Left hindlimb (tissue), 1 donor: Measurements from ENCODE around the gene HIBCH.
"Not testable (repeated sequence)": the region's sequence is repeated elsewhere in the genome, so short reads cannot be mapped to it uniquely, and the experiment has no call there.

Source experiments
- DNase-seq: peaks from one replicate; pipeline ENCODE4 v3.0.0-alpha.2; 2018

HIBCH gene

GRCh38 chr2:190342611-190343010 is 23.0 kb upstream of the HIBCH start:
- DNase-seq, result peak; percentile 36

DNA sequence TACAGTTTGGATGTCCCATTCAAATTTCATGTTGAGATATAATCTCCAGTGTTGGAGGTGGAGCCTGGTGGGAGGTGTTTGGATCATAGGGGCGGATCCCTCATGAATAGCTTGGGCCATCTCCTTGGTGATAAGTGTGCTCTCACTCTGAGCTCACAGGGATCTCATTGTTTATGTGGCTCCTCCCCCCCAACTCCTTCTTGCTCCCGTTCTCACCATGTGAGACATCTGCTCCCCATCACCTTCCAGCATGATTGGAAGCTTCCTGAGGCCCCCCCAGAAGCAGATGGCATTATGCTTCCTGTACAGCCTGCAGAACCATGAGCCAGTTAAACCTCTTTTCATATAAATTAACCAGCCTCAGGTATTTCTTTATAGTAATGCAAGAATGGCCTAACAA is 20.7 kb upstream of the HIBCH start:
- DNase-seq, result no peak

GRCh38 chr2:190339394-190339793 is 19.8 kb upstream of the HIBCH start:
- no peak for DNase-seq

DNA sequence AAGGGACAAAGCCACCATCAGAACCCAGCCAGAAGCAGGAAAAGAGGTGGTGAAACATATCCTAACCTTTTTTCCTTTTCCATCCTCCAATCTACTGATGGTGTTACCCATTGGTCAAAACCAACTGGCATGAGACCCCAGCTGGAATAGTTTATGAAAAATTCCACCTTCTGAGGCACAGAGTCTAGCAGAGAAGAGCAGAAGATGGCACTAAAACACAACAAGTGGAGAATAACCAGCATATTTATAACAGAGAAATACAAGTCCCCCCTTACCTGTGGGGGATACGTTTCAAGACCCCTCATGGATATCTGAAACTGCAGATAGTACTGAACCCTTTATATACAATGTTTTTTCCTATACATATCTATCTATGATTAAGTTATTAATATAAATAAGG is 18.8 kb upstream of the HIBCH start:
- DNase-seq, result no peak

- no peak for DNase-seq
These were observed 16.8 kb upstream of the HIBCH start for GRCh38 chr2:190336420-190336819.

GRCh38 chr2:190335584-190335983 is 16.0 kb upstream of the HIBCH start:
- DNase-seq, result not testable (repeated sequence)

GRCh38 chr2:190335225-190335559 is 15.6 kb upstream of the HIBCH start:
- no peak for DNase-seq

DNA sequence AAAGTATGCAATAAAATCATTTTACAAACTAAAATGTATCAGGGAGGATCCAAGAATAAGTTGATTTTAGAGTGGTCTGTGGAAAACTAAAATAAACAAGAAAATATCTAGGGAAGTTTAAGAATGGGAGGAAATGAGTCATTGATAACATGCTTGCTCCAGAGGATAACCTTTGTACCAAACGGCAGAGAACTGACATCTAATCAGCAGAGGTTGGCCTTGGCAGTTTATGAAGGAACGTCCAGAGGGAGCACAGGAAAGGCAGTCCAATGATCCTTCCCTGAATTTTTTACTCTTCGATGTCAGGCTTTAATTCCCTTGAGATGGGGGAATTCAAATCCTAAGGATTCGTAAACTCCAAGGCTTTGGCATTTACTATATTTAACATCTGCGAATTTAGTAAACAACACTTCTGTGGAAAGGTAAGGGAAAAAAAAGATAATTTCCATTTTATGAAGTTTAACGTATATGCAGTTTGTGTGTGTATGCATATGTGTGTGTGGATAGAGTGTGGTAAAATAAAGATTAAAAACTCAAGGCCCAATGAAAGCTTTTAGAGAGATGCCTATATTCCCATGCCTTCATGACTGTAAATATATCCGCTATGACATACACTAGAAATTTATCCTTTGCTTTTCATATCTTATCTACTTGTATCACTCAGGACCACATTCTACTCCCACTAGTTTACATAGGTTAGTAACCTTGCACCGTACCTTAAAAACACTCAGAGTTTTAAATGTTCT is 15.0 kb upstream of the HIBCH start:
- no peak for DNase-seq

- no peak for DNase-seq
These were observed 14.3 kb upstream of the HIBCH start for GRCh38 chr2:190333928-190334327.

DNA sequence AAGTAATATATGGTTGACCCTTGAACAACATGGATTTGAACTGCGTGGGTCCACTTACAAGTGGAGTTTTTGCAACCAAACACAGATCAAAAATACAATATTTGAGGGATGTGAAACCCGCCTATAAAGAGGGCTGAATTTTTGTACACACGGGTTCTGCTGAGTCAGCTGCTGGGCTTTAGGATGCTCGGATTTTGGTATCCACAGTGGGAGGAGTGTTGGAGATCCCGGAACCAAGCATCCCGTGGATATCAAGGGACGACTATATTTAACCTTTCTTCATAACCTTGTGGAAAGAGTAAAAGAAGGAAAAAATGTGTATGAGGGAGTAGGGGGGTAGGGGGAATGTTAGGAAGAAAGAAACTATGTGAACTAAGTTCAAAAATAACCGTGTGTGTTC is 13.8 kb upstream of the HIBCH start:
- DNase-seq, result no peak

GRCh38 chr2:190328573-190329147 is 9.0 kb upstream of the HIBCH start:
- no peak for DNase-seq

DNA sequence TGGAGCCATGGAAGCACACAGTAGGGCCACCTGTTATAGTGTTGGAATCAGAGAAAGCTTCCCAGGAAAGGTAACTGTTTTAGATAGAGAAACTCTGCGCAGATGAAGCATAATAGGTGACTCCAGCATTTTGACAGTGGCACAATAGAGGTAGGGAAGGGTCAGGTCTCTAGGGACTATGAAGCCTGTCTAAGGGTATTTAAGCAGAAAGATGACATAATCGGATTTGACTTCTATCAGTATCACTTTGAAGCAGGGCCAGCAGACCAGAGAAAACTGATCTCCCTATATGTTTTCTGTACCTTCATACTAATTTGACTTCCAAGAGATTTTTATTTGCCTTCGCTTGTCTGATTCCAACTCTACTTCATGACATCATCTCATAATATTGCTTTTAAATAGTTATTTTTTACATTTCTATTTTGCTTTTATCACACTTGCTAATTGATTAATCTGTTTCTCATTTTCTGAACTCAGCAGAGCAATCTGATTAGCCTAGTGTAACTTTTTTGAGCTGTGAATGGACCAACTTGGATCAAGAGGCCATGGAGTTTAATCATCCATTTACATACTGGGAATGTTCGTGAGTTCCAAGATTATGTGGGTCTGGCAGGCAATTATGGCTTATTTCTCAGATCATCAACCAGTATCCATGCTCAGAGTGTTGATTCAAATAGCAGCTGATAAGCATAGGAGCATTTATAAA is 8.4 kb upstream of the HIBCH start:
- DNase-seq, result no peak

DNA sequence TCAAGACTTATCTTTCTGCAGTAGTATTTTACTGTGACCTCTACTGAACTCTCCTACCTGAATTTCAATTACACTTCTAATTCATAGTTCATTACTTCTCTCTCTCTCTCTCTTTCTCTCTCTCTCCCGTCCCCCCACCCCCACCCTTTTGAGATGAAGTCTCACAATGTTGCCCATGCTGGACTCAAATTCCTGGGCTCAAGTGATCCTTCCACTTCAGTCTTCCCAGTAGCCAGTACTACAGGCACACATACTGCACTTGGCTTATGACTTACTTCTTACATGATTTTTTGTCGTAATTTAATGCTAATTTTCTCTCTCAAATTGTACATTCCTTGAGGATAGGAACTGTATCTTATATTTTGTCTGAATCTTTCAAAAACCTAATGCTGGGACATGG is 6.0 kb upstream of the HIBCH start:
- DNase-seq, result no peak

GRCh38 chr2:190323406-190323805 is 3.8 kb upstream of the HIBCH start:
- DNase-seq, result no peak

- no peak for DNase-seq
These were observed 1.1 kb upstream of the HIBCH start for GRCh38 chr2:190320696-190321095.

GRCh38 chr2:190318931-190319554 is 583 bp downstream of the HIBCH start:
- no peak for DNase-seq

- DNase-seq, result no peak
These were observed 1.1 kb downstream of the HIBCH start for GRCh38 chr2:190318514-190318913.

GRCh38 chr2:190315273-190315672 is 4.4 kb downstream of the HIBCH start:
- DNase-seq, result no peak

- no peak for DNase-seq
These were observed 5.7 kb downstream of the HIBCH start for GRCh38 chr2:190313880-190314279.

DNA sequence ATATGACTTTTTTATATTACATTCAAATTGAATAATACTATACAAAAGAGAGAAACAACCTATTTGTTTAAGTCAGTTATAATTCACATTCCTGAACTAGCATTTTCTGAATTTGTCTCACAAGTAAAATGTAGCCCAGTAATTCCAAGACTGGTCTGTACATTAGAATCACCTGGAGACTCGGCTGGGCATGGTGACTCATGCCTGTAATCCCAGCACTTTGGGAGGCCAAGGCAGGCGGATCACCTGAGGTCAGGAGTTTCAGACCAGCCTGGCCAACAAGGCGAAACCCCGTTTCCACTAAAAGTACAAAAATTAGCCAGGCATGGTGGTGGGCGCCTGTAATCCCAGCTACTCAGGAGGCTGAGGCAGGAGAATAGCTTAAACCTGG is 7.0 kb downstream of the HIBCH start:
- not testable (repeated sequence) for DNase-seq

DNA sequence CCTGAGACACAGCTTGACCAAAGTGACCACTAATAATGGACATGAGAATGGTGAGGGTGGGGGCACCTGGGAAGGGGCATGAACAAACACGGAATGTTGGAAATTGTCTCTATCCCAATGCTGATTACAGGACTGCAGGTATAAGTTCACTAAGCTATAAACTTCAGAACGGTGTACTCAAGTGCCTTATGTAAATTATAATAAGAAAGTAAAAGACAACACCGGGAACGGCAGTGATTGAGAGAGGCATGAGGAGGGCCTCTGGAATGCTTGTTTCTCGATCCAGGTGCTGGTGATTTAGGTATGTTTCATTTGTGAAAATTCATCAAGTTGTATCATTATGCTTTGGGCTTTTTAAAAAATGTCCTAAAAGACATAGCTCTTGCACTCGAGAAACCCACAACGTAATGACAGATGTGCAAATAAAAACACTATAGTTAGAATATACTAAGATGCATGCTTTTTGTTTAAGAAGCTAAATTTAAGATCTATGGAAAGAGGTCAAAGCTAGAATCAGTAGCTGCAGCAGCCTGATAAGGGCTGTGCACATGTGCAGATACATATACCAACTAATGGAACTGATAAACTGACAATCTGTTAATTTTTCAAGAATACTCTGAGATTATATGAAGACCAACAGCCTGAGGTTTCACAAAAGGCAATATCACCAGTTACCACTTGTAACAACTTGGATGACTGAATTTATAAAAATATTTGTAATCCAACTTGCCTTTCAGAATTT is 7.6 kb downstream of the HIBCH start:
- DNase-seq, result no peak

- no peak for DNase-seq
These were observed 11.6 kb downstream of the HIBCH start for GRCh38 chr2:190308031-190308430.

- DNase-seq, result no peak
These were observed 15.2 kb downstream of the HIBCH start for GRCh38 chr2:190304404-190304803.
